ENCODE measurements around the gene SLC22A3. TPM values are rescaled to one million over a fixed set of nuclear protein-coding genes. Genes with fewer than 3 reads are reported as not detected.

The SLC22A3 gene
- total RNA-seq, 1 experiment from 2014 or later = 0.07 TPM

DNA sequence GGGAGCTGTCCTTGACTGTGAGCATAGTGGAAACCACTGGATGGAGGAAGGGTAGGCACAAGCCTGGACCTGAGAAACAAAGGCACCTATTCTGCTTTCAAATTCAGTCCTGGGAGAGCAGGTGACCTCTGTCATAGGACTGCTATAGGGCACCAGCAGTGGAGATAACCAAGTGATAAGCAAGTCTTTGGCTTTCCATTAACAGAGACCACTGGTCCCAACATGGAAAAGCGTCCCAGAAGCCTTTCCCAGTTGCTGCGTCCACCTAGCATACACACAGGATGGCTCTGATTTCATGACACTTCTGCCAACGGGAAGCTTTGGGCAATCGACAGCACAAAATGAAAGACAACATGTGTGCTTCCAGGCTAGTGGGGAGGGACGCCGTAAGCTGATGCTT is 8.9 kb downstream of the SLC22A3 start:
- H4K20me1 ChIP-seq (ENCODE audit: insufficient read depth) = no peaks in the 10 kb centered on the region
- RAD21 ChIA-PET (ENCODE audit: low non-redundant PET in 1 of 2, low total read pairs in 2 of 2, uncharacterized antibody in 2 of 2, unreplicated experiment in 2 of 2) = no interaction called here
- BruUV-seq (replicated peaks) = no TSS peak
- no peaks in the 10 kb centered on the region for H3K36me3 ChIP-seq (ENCODE audit: control insufficient read depth in 1 of 2, insufficient read depth in 2 of 2, low read length in 2 of 2)
- H3K27me3 ChIP-seq (ENCODE audit: insufficient read depth, low read length) = no peaks in the 10 kb centered on the region
- no peak overlapping the region for H3K4me3 ChIP-seq (replicated peaks in 1 of 2; ENCODE audit: low read depth in 1 of 2, low read length in 2 of 2)
- no peaks in the 10 kb centered on the region for H3K79me2 ChIP-seq (ENCODE audit: insufficient read depth, low read length)
- H3K9me2 ChIP-seq (ENCODE audit: insufficient read depth) = no peaks in the 10 kb centered on the region
- TF ChIP-seq ZFX (IDR thresholded peaks at IDR 0.05) (no peak), ATF3 (IDR thresholded peaks at IDR 0.05) (no peak)
- ATAC-seq (no peak), DNase-seq (ENCODE audit: low read depth, low spot score) (no peak)
- POLR2A ChIA-PET = no interaction called here
- peaks cover 0 to 6% of the 10 kb centered on the region in 2 experiments; a peak in 1 of 4 replicates for H3K4me1 ChIP-seq (ENCODE audit: control insufficient read depth in 1 of 2, insufficient read depth in 2 of 2, low read length in 2 of 2)
- no peak overlapping the region for H3K9ac ChIP-seq (ENCODE audit: low read length)
- no peaks in the 10 kb centered on the region for H3K9me3 ChIP-seq (ENCODE audit: control insufficient read depth in 1 of 2, insufficient read depth in 1 of 2, low read depth in 1 of 2, low read length in 2 of 2)
- intact Hi-C loops (cut with micrococcal nuclease) = no loop called here
- no peak overlapping the region for H3K27ac ChIP-seq (ENCODE audit: low read depth, low read length)
- CTCF ChIA-PET = no interaction called here
- H3K4me2 ChIP-seq (ENCODE audit: low read length) = no peak overlapping the region
- no peak overlapping the region for H2AFZ ChIP-seq (ENCODE audit: low read depth, low read length, poor library complexity, severe bottlenecking)

- Histone ChIP-seq H3K9ac (ENCODE audit: low read length) (no peak overlapping the region), H3K36me3 (ENCODE audit: control insufficient read depth in 1 of 2, insufficient read depth in 2 of 2, low read length in 2 of 2) (no peaks in the 10 kb centered on the region), H3K9me2 (ENCODE audit: insufficient read depth) (no peaks in the 10 kb centered on the region), H3K4me3 (replicated peaks in 1 of 2; ENCODE audit: low read depth in 1 of 2, low read length in 2 of 2) (no peak overlapping the region), H3K4me1 (ENCODE audit: control insufficient read depth in 1 of 2, insufficient read depth in 2 of 2, low read length in 2 of 2) (peaks cover 0 to 6% of the 10 kb centered on the region in 2 experiments; a peak in 1 of 4 replicates), H3K27ac (ENCODE audit: low read depth, low read length) (no peak overlapping the region), H3K9me3 (ENCODE audit: control insufficient read depth in 1 of 2, insufficient read depth in 1 of 2, low read depth in 1 of 2, low read length in 2 of 2) (no peaks in the 10 kb centered on the region), H4K20me1 (ENCODE audit: insufficient read depth) (no peaks in the 10 kb centered on the region), H3K27me3 (ENCODE audit: insufficient read depth, low read length) (no peaks in the 10 kb centered on the region), H3K4me2 (ENCODE audit: low read length) (no peak overlapping the region), H3K79me2 (ENCODE audit: insufficient read depth, low read length) (no peaks in the 10 kb centered on the region), H2AFZ (ENCODE audit: low read depth, low read length, poor library complexity, severe bottlenecking) (no peak overlapping the region)
- no TSS peak for BruUV-seq (replicated peaks)
- intact Hi-C loops (cut with micrococcal nuclease) = no loop called here
- ATAC-seq = no peak
- POLR2A ChIA-PET = no interaction called here
- DNase-seq (ENCODE audit: low read depth, low spot score) = no peak
- RAD21 ChIA-PET (ENCODE audit: low non-redundant PET in 1 of 2, low total read pairs in 2 of 2, uncharacterized antibody in 2 of 2, unreplicated experiment in 2 of 2) = no interaction called here
- CTCF ChIA-PET = no interaction called here
- TF ChIP-seq FOSL1 (IDR thresholded peaks at IDR 0.05; ENCODE audit: low read depth) (no peak), JUND (IDR thresholded peaks at IDR 0.05) (no peak), ZFX (IDR thresholded peaks at IDR 0.05) (no peak), EZH2 (IDR thresholded peaks at IDR 0.05) (no peak), RAD21 (IDR thresholded peaks at IDR 0.05; ENCODE audit: low read depth) (no peak), TCF7L2 (IDR thresholded peaks at IDR 0.05; ENCODE audit: borderline replicate concordance, extremely low read depth, insufficient read depth, insufficient read length) (no peak), EZH2phosphoT487 (IDR thresholded peaks at IDR 0.05; ENCODE audit: borderline replicate concordance) (no peak), POLR2A (IDR thresholded peaks at IDR 0.05; ENCODE audit: borderline replicate concordance, extremely low read depth, insufficient read depth, insufficient read length) (no peak), YY1 (IDR thresholded peaks at IDR 0.05; ENCODE audit: extremely low read depth, insufficient replicate concordance, low read depth, low read length) (no peak), MAX (IDR thresholded peaks at IDR 0.05) (no peak), CBX3 (IDR thresholded peaks at IDR 0.05; ENCODE audit: low read depth) (no peak), SP1 (IDR thresholded peaks at IDR 0.05; ENCODE audit: low read depth) (no peak), SIN3A (IDR thresholded peaks at IDR 0.05; ENCODE audit: low read depth) (no peak)
- TF ChIP-seq, protein P1, sequence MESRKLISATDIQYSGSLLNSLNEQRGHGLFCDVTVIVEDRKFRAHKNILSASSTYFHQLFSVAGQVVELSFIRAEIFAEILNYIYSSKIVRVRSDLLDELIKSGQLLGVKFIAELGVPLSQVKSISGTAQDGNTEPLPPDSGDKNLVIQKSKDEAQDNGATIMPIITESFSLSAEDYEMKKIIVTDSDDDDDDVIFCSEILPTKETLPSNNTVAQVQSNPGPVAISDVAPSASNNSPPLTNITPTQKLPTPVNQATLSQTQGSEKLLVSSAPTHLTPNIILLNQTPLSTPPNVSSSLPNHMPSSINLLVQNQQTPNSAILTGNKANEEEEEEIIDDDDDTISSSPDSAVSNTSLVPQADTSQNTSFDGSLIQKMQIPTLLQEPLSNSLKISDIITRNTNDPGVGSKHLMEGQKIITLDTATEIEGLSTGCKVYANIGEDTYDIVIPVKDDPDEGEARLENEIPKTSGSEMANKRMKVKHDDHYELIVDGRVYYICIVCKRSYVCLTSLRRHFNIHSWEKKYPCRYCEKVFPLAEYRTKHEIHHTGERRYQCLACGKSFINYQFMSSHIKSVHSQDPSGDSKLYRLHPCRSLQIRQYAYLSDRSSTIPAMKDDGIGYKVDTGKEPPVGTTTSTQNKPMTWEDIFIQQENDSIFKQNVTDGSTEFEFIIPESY (IDR thresholded peaks at IDR 0.05; ENCODE audit: extremely low read depth, insufficient replicate concordance, low read length) = no peak
- TF ChIP-seq, protein P2, sequence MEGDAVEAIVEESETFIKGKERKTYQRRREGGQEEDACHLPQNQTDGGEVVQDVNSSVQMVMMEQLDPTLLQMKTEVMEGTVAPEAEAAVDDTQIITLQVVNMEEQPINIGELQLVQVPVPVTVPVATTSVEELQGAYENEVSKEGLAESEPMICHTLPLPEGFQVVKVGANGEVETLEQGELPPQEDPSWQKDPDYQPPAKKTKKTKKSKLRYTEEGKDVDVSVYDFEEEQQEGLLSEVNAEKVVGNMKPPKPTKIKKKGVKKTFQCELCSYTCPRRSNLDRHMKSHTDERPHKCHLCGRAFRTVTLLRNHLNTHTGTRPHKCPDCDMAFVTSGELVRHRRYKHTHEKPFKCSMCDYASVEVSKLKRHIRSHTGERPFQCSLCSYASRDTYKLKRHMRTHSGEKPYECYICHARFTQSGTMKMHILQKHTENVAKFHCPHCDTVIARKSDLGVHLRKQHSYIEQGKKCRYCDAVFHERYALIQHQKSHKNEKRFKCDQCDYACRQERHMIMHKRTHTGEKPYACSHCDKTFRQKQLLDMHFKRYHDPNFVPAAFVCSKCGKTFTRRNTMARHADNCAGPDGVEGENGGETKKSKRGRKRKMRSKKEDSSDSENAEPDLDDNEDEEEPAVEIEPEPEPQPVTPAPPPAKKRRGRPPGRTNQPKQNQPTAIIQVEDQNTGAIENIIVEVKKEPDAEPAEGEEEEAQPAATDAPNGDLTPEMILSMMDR (IDR thresholded peaks at IDR 0.05 in 2 of 3, conservative IDR thresholded peaks at IDR 0.05 in 1 of 3; ENCODE audit: borderline replicate concordance in 1 of 3, insufficient read depth in 1 of 3, low read depth in 2 of 3, low read length in 2 of 3) = no peak
Observed at GRCh38 chr6:160358225-160359119, 10.3 kb downstream of the SLC22A3 start.
